HG03280 (cell line): ENCODE data around the gene G3BP2.
A peak's percentile ranks its signal among the peaks of the same experiment; 100 is the strongest.

ENCODE experiments used
- ATAC-seq: cut with Tn5 transposase; IDR thresholded peaks from one replicate; pipeline ENCODE4 v1.9.1; 2021; ENCODE audit warnings: mild to moderate bottlenecking, moderate library complexity; ENCODE audit not compliant: unreplicated experiment

G3BP2 gene

DNA sequence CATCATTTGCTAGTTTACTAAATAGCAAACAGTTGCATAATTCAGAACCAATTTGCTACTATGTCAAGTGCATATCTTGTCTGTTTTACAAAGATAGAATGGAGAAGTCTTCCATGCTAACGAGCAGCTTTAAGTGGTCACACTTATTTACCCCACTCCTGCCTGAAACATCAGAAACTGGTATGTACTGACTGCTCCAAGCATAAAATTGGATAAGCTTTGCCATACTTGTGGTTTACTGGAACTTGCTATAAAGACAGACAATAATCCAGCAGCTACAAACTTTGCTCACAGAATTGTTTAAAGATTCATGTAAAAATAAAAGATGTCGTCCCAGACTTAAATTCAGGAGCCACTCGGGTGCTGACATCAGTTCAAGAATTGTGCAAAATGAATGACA, 29.6 kb downstream of the G3BP2 start:
- no peak for ATAC-seq

DNA sequence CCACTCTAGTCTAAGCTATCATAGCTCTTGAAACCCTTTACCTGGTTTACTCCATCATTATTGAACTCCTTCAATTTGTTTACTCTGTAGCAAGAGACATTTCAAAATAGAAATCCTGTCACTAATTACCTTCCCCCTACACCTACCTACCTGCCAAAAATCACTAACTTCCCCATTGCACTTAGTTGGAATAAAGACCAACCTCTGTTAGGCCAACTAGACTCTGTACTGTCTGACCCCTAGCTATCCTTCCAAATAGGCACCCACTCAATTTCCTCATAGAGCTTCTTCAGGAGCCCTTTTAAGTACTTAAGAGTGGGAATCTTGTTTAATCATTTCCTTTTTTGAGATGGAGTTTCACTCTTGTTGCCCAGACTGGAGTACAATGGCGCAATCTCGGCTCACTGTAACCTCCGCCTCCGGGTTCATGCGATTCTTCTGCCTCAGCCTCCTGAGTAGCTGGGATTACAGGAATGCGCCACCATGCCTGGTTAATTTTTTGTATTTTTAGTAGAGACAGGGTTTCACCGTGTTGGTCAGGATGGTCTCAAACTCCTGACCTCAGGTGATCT, 34.0 kb downstream of the G3BP2 start:
- no peak for ATAC-seq

DNA sequence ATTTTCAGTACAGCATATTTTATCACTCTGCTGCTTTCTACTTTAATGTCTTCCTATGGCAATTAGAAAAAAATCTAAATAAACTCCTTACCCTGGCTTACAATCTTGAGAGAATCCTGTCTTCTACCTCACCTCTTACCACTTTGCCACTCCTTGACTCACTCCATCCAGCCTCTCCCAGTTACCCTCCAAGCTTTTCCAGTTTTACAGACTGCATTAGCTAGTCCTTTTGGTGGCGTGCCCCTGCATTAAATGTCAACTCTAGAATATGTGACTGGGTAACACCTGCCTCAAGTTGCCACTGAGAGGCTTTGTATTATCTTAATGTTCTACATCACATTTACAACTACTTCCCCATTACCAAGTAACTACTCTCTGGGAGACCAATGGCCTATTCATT, 35.4 kb downstream of the G3BP2 start:
- ATAC-seq = no peak

DNA sequence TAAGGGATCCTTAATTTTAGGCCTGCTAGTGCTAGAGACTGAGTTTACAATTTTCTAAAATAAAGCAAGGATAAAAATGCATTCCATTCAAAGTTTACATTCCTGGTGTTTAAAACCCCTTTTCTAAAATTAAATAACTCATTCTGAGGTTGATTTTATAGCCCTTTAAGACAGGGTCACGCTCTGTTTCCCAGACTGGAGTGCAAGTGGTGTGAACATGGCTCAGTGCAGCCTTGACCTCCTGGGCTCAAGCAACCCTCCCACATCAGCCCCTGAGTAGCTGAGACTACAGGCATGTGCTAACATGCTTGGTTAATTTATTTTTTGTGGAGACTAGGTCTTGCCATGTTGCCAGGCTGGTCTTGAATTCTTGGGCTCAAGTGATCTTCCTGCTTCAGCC, 36.0 kb downstream of the G3BP2 start:
- ATAC-seq = no peak

DNA sequence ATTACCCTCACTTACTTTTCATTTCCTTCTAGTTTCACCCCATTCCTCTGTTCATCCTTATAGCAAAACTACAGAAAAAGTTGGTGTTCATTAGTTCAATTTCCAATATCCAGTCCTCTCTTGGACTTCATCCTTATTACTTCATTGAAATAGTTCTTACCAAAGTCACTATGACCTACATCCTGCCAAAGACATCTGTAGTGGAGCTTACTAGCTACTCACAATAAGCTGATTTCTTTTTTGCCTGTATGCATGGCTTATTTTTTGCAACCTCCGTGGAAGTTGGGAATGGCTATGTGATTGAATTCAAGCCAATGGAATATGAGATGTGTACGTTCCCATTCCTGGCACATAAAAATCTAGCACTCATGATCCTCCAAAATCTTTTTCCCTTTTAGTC, 38.3 kb downstream of the G3BP2 start:
- ATAC-seq = no peak

DNA sequence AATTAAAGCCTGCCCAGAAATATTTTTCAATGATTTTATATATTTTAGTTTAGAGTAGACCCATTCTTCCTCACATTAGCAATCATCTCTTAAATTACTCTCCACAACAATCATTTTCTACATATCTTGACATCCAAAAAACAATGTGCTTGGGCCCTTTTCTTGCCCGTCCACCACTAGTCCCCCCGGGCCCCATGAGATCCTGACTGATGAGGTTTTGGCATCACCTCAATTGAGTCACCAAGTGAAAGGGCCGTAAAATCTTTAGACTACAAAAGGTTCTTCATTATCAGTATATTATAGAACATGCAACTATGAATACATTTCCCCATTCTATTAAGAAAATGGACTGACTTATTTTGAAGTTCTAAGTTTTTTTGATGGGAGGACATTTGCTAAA, 38.9 kb downstream of the G3BP2 start:
- ATAC-seq = no peak

DNA sequence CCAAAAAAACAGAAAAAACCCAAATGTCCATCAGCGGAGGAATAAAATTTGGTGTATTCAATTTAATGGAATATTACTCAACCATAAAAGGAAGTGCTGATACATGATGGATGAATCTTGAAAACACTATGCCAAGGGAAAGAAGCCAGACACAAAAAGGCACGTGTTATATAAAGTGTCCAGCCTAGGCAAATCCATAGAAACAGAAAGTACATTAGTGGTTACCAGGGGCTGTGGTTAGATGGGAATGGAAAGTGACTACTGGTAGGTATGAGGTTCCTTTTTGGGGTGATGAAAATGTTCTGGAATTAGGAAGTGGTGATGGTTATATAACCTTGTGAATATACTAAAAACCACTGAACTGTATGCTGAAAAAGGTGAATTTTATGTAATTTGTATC, 39.4 kb downstream of the G3BP2 start:
- ATAC-seq = no peak

DNA sequence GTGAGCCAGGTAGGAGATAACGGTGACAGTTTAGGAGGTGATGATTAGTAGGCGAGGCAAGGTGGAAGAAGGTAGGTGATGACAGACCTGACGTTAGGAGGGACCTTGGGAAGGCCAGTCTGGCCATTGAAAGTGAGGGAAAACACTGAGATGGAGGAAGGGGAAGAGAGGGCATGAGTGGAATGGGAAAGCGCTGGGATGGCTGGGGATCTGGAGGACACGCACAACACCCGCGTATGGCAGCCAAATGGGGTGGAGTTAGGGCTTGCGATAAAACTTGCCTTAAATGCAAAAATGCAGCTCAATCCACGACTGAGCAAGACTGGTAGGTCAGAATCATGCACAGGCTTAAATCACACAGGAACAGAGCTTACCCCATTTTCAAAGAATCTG, 42.3 kb downstream of the G3BP2 start:
- no peak for ATAC-seq

DNA sequence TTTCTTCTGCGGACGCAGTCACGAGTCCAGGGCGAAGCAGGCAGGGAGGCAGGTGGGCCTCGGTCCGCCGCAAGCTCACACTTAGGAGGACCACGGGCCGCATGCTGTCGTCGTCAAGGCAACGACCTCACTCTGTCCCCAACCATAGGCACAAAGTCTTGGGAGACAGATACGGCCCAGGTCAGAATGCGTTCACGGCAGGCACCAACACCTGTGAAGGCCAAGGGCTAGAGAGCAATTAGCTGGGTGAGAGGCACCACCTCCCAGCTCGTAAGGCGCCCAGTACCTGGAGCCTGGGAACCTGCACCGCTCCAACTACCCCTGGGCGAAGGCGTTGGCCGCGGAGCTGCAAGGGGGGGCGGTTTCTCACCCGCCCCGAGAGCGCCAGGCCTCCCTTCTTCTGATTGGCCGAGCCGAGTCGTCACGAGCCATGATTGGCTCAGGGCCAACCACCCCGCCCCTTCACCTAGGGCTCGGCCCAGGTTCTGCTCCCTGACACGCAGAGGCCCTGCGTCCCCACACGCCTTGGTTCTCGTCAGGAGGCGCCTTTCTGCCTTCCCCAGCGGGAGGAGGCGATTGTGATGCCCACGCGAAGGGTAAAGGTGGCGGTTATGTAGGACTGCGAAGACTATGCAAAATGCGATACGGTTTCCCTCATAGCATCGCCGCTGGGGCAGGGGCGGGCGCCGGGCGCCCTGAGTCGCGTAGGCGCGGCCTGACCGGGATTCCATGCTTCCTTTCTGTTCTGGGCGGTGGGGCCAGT, 42.9 kb downstream of the G3BP2 start, which contains the start of gene CDKL2:
TSS of gene CDKL2 (minus strand) at position 355 of the 763 bp plus-strand sequence. CDS start 4,540 bp downstream, outside the sequence.
- ATAC-seq = peak; percentile 99

DNA sequence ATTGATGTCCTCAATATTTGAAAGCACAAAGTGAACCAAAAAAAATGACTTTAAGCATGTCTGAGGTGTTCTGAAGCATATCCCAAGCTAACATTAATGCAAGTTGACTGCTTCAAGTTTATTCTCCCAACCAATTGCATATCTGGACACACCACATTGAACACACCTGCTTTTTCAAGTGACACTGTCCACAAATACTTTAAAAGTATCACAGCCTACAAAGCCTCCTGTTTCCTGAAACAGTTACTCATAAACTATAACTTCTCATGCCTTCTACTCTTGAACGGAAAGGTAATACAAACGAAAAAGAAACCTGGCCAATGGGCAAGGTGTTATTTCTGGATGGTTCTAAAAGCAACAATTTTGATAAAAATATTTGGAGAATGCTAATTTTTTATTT, 44.0 kb downstream of the G3BP2 start:
- ATAC-seq = no peak

DNA sequence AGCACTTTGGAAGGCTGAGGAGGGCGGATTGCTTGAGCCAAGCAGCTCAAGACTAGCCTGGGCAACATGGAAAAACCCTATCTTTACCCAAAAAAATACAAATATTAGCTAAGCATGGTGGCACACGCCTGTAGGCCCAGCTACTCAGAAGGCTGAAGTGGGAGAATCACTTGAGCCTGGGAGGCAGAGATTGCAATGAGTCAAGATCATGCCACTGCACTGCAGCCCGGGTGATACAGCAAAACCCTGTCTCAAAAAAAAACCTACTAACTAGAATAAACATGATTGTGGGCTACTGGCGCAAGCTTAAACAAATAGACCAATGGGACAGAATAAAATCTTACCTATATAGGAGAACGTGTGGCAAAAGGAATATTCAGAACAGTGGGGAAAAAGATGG, 50.2 kb downstream of the G3BP2 start:
- ATAC-seq = no peak

DNA sequence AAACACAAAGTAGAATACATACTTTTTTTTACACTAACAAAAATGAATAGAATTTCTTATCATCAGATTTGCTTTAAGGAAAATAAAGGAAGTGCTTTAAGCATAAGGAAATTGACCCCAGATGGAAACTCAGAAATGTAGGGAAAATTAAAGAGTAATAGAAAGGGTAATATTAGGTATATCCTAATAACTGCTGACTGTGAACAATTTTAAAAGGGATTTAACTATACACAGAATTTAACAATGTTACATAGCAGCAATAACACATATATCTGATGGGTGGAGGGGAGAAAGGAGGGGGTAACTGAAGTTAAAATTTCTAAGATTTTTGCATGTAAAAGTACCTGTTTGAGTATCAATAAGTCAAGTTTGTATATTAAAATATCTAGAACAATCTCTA, 51.5 kb downstream of the G3BP2 start:
- no peak for ATAC-seq

DNA sequence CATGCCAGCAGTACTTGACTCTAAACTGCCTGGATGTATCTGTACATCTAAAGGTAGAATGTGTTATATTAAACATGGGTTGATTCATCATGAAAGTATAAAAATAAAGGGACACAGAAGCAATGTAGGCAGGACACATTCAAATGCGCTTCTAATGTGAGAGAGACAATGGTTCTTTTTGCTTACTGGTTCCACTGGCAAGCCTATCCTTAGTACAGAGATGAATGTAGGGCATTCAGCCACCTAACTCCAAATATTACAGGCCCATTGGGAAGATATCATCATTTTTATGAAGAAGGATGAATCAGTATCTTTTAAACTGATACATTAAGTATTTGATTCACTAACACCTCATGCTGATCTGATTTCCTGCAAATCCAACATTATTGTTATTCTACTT, 60.9 kb downstream of the G3BP2 start:
- ATAC-seq = no peak

DNA sequence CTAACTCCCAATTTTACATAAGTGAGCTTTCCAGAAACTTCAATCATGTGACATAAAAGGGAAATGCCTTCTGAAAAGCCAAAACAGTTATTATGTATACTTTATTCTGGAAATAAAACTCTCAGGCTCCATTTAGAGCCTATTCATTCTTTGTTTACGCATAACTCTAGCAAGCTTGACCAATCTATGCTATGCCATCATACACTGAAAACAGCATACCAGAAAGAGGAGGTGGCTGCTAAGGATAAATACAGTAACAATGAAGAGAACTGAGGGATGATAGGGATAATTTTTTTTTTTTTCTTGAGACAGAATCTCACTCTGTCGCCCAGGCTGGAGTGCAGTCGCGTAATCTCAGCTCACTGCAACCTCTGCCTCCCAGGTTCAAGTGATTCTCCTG, 67.3 kb downstream of the G3BP2 start:
- no peak for ATAC-seq

DNA sequence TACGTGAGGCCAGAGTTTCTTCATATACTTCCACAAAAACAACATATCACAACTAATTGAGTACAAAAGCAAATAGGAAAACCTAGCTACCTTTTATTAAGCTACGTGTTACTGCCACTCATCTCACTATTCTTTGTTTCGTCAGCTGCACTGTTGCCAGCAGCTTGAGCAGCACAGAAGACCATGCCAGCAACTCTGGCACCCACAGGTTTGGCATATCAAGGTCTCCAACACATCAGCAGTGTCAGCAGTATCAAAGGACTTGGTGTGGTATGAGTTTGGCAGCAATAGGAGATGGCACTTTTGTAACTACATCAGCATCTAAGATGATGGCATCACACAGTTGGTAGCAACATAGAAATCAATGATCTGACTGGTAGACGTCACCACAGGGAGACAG, 73.6 kb downstream of the G3BP2 start:
- ATAC-seq = no peak

DNA sequence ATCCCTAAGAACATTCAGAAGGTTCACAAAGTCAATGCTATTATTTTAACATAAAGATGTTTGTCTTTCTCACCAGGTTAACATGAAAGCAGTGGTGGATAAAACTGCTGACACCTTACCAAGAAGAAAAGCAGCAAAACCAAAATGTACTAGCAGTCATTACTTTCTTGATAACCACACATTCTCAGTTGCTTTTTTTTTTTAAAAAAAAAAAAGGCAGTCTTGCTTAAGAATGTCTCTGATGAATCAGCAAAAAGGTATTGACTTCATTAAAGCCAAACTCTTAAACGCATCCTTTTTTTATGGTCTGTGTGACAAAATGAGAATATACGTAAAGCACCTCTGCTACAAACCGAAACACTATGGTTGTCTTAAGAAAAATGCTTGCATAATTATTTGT, 74.8 kb downstream of the G3BP2 start:
- no peak for ATAC-seq

DNA sequence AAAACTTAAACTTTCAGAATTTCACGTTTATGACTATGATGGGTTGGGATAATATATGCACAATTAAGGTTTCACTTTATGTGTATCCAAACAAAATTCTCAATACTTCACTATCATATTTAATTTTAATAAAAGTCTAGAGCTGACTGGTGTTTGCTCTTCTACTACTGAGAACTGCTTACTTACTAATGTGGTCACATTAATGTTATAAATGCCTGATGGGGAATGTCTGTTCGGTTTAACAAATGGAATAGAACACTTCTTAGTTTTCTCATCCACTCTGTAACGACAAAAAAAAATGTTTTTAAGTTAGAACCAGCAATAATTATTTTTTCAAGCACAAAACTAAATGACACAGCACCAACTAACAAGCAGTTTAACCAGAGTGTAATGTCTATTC, 77.2 kb downstream of the G3BP2 start:
- no peak for ATAC-seq

DNA sequence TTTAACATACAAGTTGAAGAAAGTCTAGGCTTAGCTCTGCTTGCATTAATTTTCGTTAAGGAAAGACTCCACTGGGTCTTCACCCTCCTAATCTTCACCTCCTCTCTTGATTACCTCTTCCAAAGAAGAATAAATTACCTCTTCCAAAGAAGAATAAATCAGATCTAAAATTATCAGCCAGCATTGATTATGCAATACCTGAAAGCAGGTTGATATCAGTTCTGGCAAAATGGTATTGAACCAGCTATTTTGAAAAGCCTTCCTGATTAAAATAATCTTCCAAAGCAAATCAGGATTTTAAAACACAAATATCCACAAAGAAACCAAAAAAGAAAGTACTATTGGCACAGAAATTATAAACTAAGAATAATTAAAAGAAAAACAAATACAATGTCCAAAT, 79.8 kb downstream of the G3BP2 start:
- ATAC-seq = no peak
